ENCODE data around the gene MACROH2A2. TPM values are rescaled to one million over a fixed set of nuclear protein-coding genes. Genes with fewer than 3 reads are reported as not detected.

Gene MACROH2A2
- total and polyA plus RNA-seq, 2 of the 13 experiments (the other 11 are each of a cell fraction or from before 2014, with no cell fraction given) = 9.8 to 43.1 TPM

DNA sequence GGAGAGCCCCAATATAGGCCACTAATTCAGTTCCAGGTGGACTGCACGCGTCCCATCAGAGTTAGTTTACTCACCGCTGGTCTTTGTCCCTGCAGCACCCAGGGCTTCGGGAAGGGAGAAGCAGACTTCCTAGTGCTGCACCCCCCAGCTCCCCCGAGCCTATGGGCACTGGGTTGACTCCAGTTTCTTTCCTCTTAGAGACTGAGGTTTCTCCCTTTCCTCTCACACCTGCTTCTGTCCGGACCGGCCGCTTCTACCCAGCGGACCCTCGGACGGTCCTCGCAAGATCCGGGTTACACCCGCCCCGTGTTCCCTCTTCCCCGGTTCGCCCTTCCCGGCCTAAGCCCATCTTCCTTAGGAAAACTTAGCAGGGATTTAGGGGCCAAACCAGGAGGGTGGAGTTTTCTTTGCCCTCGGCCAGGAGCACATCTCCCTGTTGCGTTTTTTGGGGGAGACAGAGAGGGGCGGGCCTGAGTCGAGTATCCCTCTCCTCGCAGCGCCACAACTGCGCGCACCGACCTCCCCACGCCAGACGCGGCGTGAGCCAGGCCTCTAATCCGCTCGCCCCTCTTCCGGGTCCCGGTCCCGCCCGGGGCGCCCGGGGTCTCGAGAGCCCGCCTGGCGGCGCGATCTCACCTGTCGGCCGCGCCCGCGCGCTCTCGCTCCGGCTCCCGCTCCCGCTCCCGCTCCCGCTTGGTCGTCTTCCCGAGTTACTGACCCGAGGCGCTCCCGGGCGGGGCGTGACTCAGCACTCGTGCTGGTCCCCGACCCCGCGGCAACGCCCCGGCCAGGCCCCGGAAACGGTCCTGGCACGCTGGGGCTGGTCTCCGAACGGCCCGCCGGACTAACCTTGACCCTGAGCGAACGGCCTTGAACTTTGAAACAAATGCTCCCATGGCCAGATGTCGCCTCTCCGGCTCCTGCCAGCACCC is 79.7 kb downstream of the MACROH2A2 start, which contains the start of gene AIFM2 (continued):
- TF ChIP-seq, protein P1, sequence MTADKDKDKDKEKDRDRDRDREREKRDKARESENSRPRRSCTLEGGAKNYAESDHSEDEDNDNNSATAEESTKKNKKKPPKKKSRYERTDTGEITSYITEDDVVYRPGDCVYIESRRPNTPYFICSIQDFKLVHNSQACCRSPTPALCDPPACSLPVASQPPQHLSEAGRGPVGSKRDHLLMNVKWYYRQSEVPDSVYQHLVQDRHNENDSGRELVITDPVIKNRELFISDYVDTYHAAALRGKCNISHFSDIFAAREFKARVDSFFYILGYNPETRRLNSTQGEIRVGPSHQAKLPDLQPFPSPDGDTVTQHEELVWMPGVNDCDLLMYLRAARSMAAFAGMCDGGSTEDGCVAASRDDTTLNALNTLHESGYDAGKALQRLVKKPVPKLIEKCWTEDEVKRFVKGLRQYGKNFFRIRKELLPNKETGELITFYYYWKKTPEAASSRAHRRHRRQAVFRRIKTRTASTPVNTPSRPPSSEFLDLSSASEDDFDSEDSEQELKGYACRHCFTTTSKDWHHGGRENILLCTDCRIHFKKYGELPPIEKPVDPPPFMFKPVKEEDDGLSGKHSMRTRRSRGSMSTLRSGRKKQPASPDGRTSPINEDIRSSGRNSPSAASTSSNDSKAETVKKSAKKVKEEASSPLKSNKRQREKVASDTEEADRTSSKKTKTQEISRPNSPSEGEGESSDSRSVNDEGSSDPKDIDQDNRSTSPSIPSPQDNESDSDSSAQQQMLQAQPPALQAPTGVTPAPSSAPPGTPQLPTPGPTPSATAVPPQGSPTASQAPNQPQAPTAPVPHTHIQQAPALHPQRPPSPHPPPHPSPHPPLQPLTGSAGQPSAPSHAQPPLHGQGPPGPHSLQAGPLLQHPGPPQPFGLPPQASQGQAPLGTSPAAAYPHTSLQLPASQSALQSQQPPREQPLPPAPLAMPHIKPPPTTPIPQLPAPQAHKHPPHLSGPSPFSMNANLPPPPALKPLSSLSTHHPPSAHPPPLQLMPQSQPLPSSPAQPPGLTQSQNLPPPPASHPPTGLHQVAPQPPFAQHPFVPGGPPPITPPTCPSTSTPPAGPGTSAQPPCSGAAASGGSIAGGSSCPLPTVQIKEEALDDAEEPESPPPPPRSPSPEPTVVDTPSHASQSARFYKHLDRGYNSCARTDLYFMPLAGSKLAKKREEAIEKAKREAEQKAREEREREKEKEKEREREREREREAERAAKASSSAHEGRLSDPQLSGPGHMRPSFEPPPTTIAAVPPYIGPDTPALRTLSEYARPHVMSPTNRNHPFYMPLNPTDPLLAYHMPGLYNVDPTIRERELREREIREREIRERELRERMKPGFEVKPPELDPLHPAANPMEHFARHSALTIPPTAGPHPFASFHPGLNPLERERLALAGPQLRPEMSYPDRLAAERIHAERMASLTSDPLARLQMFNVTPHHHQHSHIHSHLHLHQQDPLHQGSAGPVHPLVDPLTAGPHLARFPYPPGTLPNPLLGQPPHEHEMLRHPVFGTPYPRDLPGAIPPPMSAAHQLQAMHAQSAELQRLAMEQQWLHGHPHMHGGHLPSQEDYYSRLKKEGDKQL (CRISPR knock-in tag; IDR thresholded peaks at IDR 0.05; ENCODE audit: low read depth) = peak; percentile 68
- TF ChIP-seq HNRNPUL1 (IDR thresholded peaks at IDR 0.05; ENCODE audit: low read depth, low read length) = no peak
- TF ChIP-seq, protein P2, sequence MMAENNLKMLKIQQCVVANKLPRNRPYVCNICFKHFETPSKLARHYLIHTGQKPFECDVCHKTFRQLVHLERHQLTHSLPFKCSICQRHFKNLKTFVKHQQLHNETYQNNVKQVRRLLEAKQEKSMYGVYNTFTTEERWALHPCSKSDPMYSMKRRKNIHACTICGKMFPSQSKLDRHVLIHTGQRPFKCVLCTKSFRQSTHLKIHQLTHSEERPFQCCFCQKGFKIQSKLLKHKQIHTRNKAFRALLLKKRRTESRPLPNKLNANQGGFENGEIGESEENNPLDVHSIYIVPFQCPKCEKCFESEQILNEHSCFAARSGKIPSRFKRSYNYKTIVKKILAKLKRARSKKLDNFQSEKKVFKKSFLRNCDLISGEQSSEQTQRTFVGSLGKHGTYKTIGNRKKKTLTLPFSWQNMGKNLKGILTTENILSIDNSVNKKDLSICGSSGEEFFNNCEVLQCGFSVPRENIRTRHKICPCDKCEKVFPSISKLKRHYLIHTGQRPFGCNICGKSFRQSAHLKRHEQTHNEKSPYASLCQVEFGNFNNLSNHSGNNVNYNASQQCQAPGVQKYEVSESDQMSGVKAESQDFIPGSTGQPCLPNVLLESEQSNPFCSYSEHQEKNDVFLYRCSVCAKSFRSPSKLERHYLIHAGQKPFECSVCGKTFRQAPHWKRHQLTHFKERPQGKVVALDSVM (CRISPR knock-in tag; IDR thresholded peaks at IDR 0.05) = peak; percentile 76
- peak; percentile 70; the same call in 1 of the 2 replicates for TF ChIP-seq ZNF430 (CRISPR knock-in tag; IDR thresholded peaks at IDR 0.05)
- TF ChIP-seq, protein P3, sequence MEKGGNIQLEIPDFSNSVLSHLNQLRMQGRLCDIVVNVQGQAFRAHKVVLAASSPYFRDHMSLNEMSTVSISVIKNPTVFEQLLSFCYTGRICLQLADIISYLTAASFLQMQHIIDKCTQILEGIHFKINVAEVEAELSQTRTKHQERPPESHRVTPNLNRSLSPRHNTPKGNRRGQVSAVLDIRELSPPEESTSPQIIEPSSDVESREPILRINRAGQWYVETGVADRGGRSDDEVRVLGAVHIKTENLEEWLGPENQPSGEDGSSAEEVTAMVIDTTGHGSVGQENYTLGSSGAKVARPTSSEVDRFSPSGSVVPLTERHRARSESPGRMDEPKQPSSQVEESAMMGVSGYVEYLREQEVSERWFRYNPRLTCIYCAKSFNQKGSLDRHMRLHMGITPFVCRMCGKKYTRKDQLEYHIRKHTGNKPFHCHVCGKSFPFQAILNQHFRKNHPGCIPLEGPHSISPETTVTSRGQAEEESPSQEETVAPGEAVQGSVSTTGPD (CRISPR knock-in tag; IDR thresholded peaks at IDR 0.05) = no peak
- TF ChIP-seq LCORL (IDR thresholded peaks at IDR 0.05) = no peak
- peak; percentile 96 for TF ChIP-seq LCORL (CRISPR knock-in tag; IDR thresholded peaks at IDR 0.05)
- no peak for TF ChIP-seq PAWR (CRISPR knock-in tag; IDR thresholded peaks at IDR 0.05; ENCODE audit: borderline replicate concordance)
- TF ChIP-seq ZKSCAN8 (CRISPR knock-in tag; IDR thresholded peaks at IDR 0.05; ENCODE audit: borderline replicate concordance) = peak; percentile 83; the same call in 1 of the 2 replicates
- TF ChIP-seq ZNF136 (CRISPR knock-in tag; IDR thresholded peaks at IDR 0.05; ENCODE audit: low read depth) = no peak
- peak; percentile 35 for TF ChIP-seq ZEB1 (IDR thresholded peaks at IDR 0.05; ENCODE audit: insufficient replicate concordance, low read depth)
- TF ChIP-seq, protein P4, sequence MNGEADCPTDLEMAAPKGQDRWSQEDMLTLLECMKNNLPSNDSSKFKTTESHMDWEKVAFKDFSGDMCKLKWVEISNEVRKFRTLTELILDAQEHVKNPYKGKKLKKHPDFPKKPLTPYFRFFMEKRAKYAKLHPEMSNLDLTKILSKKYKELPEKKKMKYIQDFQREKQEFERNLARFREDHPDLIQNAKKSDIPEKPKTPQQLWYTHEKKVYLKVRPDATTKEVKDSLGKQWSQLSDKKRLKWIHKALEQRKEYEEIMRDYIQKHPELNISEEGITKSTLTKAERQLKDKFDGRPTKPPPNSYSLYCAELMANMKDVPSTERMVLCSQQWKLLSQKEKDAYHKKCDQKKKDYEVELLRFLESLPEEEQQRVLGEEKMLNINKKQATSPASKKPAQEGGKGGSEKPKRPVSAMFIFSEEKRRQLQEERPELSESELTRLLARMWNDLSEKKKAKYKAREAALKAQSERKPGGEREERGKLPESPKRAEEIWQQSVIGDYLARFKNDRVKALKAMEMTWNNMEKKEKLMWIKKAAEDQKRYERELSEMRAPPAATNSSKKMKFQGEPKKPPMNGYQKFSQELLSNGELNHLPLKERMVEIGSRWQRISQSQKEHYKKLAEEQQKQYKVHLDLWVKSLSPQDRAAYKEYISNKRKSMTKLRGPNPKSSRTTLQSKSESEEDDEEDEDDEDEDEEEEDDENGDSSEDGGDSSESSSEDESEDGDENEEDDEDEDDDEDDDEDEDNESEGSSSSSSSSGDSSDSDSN (CRISPR knock-in tag; IDR thresholded peaks at IDR 0.05) = peak; percentile 68; the same call in 1 of the 2 replicates
